Measurements from ENCODE around the gene CLTCL1. TPM values are rescaled to one million over a fixed set of nuclear protein-coding genes. Genes with fewer than 3 reads are reported as not detected.

Gene CLTCL1
- total and polyA plus RNA-seq, 12 donors, result 13.0 to 62.8 (median 21.8) TPM

- DNase-seq, result no peak
- intact Hi-C loops (cut with DNase I), result no loop called here
- 94 to 95% (median 94%) methylated on average over 17 to 18 of the region's 18 CpGs for WGBS, 4 donors
These were observed 89.4 kb downstream of the CLTCL1 start for GRCh38 chr22:19201869-19202798.

GRCh38 chr22:19201130-19201868, 90.2 kb downstream of the CLTCL1 start:
- DNase-seq, result no peak
- TF ChIP-seq POLR2A (IDR thresholded peaks at IDR 0.05), result no peak
- no peak for TF ChIP-seq CTCF (IDR thresholded peaks at IDR 0.05)
- H3K27ac ChIP-seq, result no peak overlapping the region
- H3K4me1 ChIP-seq (replicated peaks in 1 of 2), result no peaks in the 10 kb centered on the region
- intact Hi-C loops (cut with DNase I), result no loop called here
- no peaks in the 10 kb centered on the region for H3K9me3 ChIP-seq (replicated peaks in 1 of 3)
- 94 to 96% (median 95%) methylated on average over 23 of the region's 23 CpGs for WGBS, 4 donors
- H3K27me3 ChIP-seq, result no peaks in the 10 kb centered on the region
- H3K36me3 ChIP-seq (replicated peaks in 1 of 2), result no peaks in the 10 kb centered on the region
- no peak overlapping the region for H3K4me3 ChIP-seq

More at GRCh38 chr22:19201869-19202798, 89.4 kb downstream of the CLTCL1 start:
- no peak for TF ChIP-seq POLR2A (IDR thresholded peaks at IDR 0.05)
- no peak for TF ChIP-seq CTCF (IDR thresholded peaks at IDR 0.05)
- no peak overlapping the region for H3K27ac ChIP-seq
- no peaks in the 10 kb centered on the region for H3K27me3 ChIP-seq
- H3K4me3 ChIP-seq, result no peak overlapping the region
- H3K36me3 ChIP-seq (replicated peaks in 1 of 2), result no peaks in the 10 kb centered on the region
- no peaks in the 10 kb centered on the region for H3K4me1 ChIP-seq (replicated peaks in 1 of 2)
- H3K9me3 ChIP-seq (replicated peaks in 1 of 3), result no peaks in the 10 kb centered on the region

- H3K4me1 ChIP-seq (replicated peaks in 1 of 2), result no peaks in the 10 kb centered on the region
- no peaks in the 10 kb centered on the region for H3K9me3 ChIP-seq (replicated peaks in 1 of 3)
- TF ChIP-seq POLR2A (IDR thresholded peaks at IDR 0.05) (no peak), CTCF (IDR thresholded peaks at IDR 0.05) (no peak)
- intact Hi-C loops (cut with DNase I), result no loop called here
- H3K4me3 ChIP-seq, result no peak overlapping the region
- H3K36me3 ChIP-seq (replicated peaks in 1 of 2), result no peaks in the 10 kb centered on the region
- WGBS, 4 donors, result 89 to 94% (median 89%) methylated on average over 8 of the region's 8 CpGs
- DNase-seq, result no peak
- no peak overlapping the region for H3K27ac ChIP-seq
- H3K27me3 ChIP-seq, result no peaks in the 10 kb centered on the region
These were observed 92.0 kb downstream of the CLTCL1 start for GRCh38 chr22:19199479-19199878.
